ENCODE measurements around the gene OSBPL5.

OSBPL5 gene

GRCh38 chr11:3162410-3163240, 2.5 kb downstream of the OSBPL5 start:
- Histone ChIP-seq H3K27ac (ENCODE audit: low read length) (no peak overlapping the region), H3K9ac (ENCODE audit: low read length) (no peak overlapping the region), H3K4me2 (ENCODE audit: low read length) (no peak overlapping the region), H3K4me1 (ENCODE audit: low read length) (no peaks in the 10 kb centered on the region), H3K4me3 (ENCODE audit: low read length) (no peak overlapping the region), H3K9me3 (ENCODE audit: insufficient read depth, low read length) (no peaks in the 10 kb centered on the region), H3K79me2 (ENCODE audit: low read length) (no peaks in the 10 kb centered on the region), H3K36me3 (replicated peaks; ENCODE audit: low read depth, low read length) (no peaks in the 10 kb centered on the region), H2AFZ (ENCODE audit: low read depth, low read length) (no peak overlapping the region), H4K20me1 (ENCODE audit: insufficient read depth, low read length) (no peaks in the 10 kb centered on the region), H3K27me3 (ENCODE audit: low read depth, low read length) (no peaks in the 10 kb centered on the region)
- TF ChIP-seq EZH2phosphoT487 (IDR thresholded peaks at IDR 0.05; ENCODE audit: low read depth) = no peak
- TF ChIP-seq, protein P1, sequence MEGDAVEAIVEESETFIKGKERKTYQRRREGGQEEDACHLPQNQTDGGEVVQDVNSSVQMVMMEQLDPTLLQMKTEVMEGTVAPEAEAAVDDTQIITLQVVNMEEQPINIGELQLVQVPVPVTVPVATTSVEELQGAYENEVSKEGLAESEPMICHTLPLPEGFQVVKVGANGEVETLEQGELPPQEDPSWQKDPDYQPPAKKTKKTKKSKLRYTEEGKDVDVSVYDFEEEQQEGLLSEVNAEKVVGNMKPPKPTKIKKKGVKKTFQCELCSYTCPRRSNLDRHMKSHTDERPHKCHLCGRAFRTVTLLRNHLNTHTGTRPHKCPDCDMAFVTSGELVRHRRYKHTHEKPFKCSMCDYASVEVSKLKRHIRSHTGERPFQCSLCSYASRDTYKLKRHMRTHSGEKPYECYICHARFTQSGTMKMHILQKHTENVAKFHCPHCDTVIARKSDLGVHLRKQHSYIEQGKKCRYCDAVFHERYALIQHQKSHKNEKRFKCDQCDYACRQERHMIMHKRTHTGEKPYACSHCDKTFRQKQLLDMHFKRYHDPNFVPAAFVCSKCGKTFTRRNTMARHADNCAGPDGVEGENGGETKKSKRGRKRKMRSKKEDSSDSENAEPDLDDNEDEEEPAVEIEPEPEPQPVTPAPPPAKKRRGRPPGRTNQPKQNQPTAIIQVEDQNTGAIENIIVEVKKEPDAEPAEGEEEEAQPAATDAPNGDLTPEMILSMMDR (IDR thresholded peaks at IDR 0.05; ENCODE audit: low read depth, low read length) = no peak

DNA sequence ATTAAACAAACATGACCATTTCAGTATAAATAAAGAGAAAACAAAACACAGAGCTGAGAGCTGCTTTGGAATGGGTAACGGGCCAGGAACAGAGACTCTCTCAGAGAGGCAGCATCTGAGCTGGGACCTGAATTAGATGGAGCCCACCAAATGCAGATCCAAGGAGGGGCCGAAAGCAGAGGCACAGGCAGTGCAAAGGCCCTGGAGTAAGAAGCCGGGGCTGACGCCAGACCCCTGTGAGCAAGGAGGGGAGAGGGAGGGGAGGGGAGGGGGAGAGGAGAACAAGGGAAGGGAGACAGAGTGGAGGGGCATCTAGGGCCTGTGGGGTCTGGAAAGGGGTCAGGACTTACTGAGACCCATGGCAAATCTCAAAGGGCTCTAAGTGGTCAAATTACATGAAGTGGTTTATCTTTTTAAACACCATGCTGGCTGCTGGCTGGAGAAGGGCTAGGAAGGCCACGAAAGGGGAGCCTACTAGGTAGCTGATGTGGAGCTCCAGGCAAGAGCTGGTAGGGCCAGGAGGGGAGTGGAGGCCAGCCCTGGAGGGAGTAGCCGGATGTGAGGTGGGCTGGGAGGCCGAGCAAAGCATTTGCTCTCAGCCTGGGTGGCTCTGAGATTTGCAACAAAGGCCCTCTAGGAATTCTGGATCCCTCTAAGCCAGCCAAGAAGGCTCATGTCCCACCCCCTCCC, 3.2 kb downstream of the OSBPL5 start:
- Histone ChIP-seq H3K79me2 (ENCODE audit: low read length) (no peaks in the 10 kb centered on the region), H3K4me1 (ENCODE audit: low read length) (no peaks in the 10 kb centered on the region), H3K9ac (ENCODE audit: low read length) (no peak overlapping the region)

DNA sequence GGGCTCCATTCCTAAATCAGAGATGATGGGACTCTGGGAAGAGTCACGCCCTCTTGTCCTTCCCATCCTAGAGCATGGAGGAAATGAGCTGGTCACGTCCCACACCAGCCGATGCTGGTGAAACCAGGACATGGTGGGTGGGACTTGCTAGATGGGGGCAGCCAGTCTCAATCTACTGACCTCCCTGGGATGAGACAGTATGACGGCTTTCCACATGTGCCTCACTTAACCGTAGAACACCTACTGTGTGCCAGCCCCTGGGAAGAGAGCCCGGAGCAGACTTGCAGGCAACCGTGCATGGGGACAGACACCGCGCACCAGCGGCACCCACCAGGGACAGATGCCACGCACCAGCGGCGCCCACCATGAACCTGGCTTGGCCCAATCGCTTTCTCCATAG, 3.8 kb downstream of the OSBPL5 start:
- no peak overlapping the region for H3K9ac ChIP-seq (ENCODE audit: low read length)
- H3K4me2 ChIP-seq (ENCODE audit: low read length) = no peak overlapping the region
- no peaks in the 10 kb centered on the region for H3K9me3 ChIP-seq (ENCODE audit: insufficient read depth, low read length)
- no peak overlapping the region for H3K4me3 ChIP-seq (ENCODE audit: low read length)
- H2AFZ ChIP-seq (ENCODE audit: low read depth, low read length) = no peak overlapping the region
- TF ChIP-seq, protein P1 (IDR thresholded peaks at IDR 0.05; ENCODE audit: low read depth, low read length) = no peak
- no peak for TF ChIP-seq EZH2phosphoT487 (IDR thresholded peaks at IDR 0.05; ENCODE audit: low read depth)
- no peaks in the 10 kb centered on the region for H3K4me1 ChIP-seq (ENCODE audit: low read length)
- H3K79me2 ChIP-seq (ENCODE audit: low read length) = no peaks in the 10 kb centered on the region
- H3K27ac ChIP-seq (ENCODE audit: low read length) = no peak overlapping the region
- H4K20me1 ChIP-seq (ENCODE audit: insufficient read depth, low read length) = no peaks in the 10 kb centered on the region
- no peaks in the 10 kb centered on the region for H3K27me3 ChIP-seq (ENCODE audit: low read depth, low read length)
- H3K36me3 ChIP-seq (replicated peaks; ENCODE audit: low read depth, low read length) = no peaks in the 10 kb centered on the region

More for the DNA sequence above, 3.2 kb downstream of the OSBPL5 start:
- Histone ChIP-seq H3K4me2 (ENCODE audit: low read length) (no peak overlapping the region), H3K36me3 (replicated peaks; ENCODE audit: low read depth, low read length) (no peaks in the 10 kb centered on the region), H2AFZ (ENCODE audit: low read depth, low read length) (no peak overlapping the region), H3K4me3 (ENCODE audit: low read length) (no peak overlapping the region), H3K9me3 (ENCODE audit: insufficient read depth, low read length) (no peaks in the 10 kb centered on the region), H4K20me1 (ENCODE audit: insufficient read depth, low read length) (no peaks in the 10 kb centered on the region), H3K27me3 (ENCODE audit: low read depth, low read length) (no peaks in the 10 kb centered on the region), H3K27ac (ENCODE audit: low read length) (no peak overlapping the region)
- TF ChIP-seq EZH2phosphoT487 (IDR thresholded peaks at IDR 0.05; ENCODE audit: low read depth) = no peak
- TF ChIP-seq, protein P1 (IDR thresholded peaks at IDR 0.05; ENCODE audit: low read depth, low read length) = no peak

- Histone ChIP-seq H3K36me3 (replicated peaks; ENCODE audit: low read depth, low read length) (no peaks in the 10 kb centered on the region), H4K20me1 (ENCODE audit: insufficient read depth, low read length) (no peaks in the 10 kb centered on the region), H2AFZ (ENCODE audit: low read depth, low read length) (no peak overlapping the region), H3K4me1 (ENCODE audit: low read length) (no peaks in the 10 kb centered on the region), H3K4me3 (ENCODE audit: low read length) (no peak overlapping the region), H3K27ac (ENCODE audit: low read length) (no peak overlapping the region), H3K27me3 (ENCODE audit: low read depth, low read length) (no peaks in the 10 kb centered on the region), H3K79me2 (ENCODE audit: low read length) (no peaks in the 10 kb centered on the region), H3K9ac (ENCODE audit: low read length) (no peak overlapping the region), H3K9me3 (ENCODE audit: insufficient read depth, low read length) (no peaks in the 10 kb centered on the region), H3K4me2 (ENCODE audit: low read length) (no peak overlapping the region)
- TF ChIP-seq, protein P1 (IDR thresholded peaks at IDR 0.05; ENCODE audit: low read depth, low read length) = no peak
- TF ChIP-seq EZH2phosphoT487 (IDR thresholded peaks at IDR 0.05; ENCODE audit: low read depth) = no peak
Measured at GRCh38 chr11:3160252-3161031, 4.7 kb downstream of the OSBPL5 start.
